ENCODE data around the gene EEIG1.

The EEIG1 gene

DNA sequence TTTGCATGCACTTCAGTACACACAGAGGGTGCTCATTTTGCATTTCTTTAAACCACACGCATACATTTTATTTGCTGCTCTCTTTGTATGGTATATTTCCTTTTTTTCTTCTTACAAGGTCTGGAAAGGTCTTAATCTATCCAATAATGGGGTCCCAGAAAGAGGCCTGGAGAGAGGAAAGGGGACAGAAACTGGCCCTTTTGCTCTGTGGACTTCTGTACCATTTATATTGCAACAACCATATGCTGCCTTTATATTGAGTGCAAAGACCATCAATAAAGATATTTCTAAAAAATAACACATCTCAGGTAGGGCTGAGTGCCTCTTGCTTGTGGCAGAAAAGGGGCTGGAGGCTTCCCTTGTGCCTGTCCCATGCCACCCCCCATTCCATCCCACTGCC lies 27.6 kb downstream of the EEIG1 start:
- no peak overlapping the region for H3K4me3 ChIP-seq (ENCODE audit: low read length)
- no peak for DNase-seq (ENCODE audit: low read depth)
- TF ChIP-seq, protein P1, sequence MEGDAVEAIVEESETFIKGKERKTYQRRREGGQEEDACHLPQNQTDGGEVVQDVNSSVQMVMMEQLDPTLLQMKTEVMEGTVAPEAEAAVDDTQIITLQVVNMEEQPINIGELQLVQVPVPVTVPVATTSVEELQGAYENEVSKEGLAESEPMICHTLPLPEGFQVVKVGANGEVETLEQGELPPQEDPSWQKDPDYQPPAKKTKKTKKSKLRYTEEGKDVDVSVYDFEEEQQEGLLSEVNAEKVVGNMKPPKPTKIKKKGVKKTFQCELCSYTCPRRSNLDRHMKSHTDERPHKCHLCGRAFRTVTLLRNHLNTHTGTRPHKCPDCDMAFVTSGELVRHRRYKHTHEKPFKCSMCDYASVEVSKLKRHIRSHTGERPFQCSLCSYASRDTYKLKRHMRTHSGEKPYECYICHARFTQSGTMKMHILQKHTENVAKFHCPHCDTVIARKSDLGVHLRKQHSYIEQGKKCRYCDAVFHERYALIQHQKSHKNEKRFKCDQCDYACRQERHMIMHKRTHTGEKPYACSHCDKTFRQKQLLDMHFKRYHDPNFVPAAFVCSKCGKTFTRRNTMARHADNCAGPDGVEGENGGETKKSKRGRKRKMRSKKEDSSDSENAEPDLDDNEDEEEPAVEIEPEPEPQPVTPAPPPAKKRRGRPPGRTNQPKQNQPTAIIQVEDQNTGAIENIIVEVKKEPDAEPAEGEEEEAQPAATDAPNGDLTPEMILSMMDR (IDR thresholded peaks at IDR 0.05; ENCODE audit: insufficient read depth, low read depth, low read length, missing control alignments): no peak

DNA sequence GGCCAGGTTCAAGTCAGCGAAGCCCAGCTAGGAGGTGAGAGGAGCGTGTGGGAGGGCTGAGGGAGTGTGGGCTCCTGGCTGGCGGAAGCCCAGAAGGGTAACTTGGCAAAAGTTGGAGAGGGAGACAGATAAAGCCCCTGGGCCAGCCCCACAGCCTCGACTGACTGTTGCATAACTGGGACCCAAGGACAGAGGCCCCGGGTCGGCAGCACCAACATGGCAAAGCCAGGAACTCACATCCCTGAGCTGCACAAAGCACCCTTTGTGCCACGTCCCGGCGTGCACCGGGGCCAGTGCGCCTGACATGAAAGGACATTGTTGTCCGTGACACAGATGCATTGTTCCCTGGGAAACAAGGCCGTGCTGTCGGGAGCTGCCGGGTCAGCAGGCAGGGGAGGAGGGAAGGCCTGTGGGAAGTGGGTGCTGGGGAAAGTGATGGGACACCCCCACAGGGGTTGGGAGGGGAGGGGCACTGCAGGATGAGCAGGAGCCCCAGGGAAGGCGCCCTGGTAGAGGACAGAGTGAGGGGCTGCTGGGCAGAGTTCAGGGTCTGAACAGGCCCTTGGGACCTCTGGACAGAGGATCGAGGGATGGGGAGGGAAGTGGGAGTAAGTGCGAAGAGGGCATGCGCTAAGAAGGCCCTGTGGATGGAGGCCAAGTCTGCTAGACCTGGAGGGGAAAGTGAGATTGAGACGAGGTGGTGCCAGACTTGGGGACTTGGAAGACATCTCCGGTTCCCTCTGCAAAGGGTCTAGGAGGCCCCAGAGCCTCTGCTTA lies 30.1 kb downstream of the EEIG1 start:
- H3K4me3 ChIP-seq (ENCODE audit: low read length): no peak overlapping the region
- TF ChIP-seq, protein P1 (IDR thresholded peaks at IDR 0.05; ENCODE audit: insufficient read depth, low read depth, low read length, missing control alignments): no peak
- DNase-seq (ENCODE audit: low read depth): no peak

DNA sequence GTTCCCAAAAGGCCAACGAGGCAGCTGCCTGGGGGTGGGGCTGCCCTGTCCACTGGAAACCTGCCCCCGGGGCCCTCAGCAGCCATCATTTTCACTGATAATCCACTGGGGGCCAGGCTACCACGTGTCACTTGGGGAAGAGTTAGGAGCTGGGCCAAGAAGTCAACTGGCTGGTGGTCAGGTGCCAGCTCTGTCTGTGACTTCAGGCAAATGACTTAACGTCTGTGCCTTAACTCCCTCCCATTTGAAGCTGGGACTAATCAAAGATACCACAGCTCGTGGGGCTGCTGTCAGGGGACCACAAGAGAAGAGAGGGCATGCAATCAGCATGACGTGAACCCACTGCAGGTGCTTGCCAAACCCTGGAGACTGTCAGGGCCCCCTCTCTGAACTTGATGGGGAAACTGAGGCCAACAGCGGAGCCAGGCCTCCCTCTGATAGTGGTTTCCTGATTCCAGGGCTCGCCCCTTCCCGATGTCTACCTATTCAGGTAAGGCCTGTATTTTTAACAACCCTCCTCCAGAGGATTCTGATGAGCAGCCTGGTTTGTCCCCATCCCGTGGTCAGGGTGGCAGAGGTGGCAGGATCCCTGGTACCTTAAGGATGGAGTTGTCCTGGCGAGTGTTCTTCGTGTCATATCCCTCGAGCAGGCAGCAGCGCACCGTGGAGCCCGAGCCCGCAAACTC lies 30.8 kb downstream of the EEIG1 start:
- DNase-seq (ENCODE audit: low read depth): no peak
- H3K4me3 ChIP-seq (ENCODE audit: low read length): no peak overlapping the region
- TF ChIP-seq, protein P1 (IDR thresholded peaks at IDR 0.05; ENCODE audit: insufficient read depth, low read depth, low read length, missing control alignments): no peak

DNA sequence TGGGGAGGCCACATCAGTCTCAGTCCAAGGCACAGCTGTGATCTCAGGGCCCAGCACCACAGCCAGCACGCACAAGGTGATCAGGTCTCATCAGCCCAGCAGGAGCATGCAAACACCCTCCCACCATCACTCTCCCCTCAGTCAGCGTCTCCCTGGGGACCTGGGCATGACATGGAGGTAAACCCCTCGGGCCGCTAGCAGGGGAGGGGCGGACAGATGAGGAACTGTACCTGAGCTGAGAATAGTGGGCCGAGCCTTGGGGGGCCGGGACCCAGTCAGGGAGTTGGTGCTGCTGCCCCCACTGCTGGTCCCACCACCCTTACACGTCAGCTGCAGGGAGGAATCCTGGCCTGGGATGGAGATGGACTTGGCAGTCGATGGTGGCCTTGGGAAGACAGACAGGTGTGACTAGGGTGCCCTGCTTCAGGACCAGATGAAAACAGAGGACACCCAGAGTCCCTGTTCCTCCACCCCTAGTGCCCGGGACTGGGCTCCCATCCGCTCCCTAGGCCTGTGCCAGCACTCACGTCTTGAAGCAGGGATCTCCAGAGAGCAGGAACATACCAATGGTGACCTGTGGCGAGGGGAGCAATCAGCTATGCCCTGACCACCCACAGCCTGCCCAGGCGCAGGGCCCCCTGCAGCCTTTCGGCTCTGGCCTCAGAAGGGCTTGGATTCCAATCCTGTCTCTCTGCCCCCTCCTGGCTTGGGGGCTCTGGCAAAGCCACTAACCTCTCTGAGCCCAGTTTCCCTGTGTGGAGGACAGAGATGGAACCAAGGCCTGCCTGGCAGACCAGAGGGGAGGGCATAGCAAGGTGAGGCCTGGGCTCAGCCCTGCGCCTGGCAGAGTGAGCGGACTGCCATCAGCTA lies 32.7 kb downstream of the EEIG1 start:
- no peak overlapping the region for H3K4me3 ChIP-seq (ENCODE audit: low read length)
- no peak for DNase-seq (ENCODE audit: low read depth)
- TF ChIP-seq, protein P1 (IDR thresholded peaks at IDR 0.05; ENCODE audit: insufficient read depth, low read depth, low read length, missing control alignments): no peak

DNA sequence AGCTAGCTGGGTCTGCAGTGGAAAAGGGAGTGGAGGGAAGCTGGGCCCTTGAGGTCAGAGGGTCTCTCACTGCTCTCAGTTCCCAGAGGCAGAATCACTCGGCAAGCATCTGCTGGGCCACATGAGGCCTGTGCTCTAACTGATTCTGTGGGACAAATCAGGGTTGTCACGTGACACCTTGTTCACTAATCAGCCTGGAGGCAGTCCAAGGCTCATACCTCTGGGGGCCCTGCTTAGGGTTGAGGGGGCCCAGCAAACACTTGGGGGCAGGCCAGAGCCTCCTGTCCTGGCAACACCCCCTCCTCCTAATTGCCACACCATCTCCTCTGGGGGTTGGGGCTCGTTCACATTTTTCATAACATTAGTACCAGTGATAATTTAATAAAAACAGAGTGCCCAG lies 34.1 kb downstream of the EEIG1 start:
- no peak for DNase-seq (ENCODE audit: low read depth)
- TF ChIP-seq, protein P1 (IDR thresholded peaks at IDR 0.05; ENCODE audit: insufficient read depth, low read depth, low read length, missing control alignments): no peak
- no peak overlapping the region for H3K4me3 ChIP-seq (ENCODE audit: low read length)

DNA sequence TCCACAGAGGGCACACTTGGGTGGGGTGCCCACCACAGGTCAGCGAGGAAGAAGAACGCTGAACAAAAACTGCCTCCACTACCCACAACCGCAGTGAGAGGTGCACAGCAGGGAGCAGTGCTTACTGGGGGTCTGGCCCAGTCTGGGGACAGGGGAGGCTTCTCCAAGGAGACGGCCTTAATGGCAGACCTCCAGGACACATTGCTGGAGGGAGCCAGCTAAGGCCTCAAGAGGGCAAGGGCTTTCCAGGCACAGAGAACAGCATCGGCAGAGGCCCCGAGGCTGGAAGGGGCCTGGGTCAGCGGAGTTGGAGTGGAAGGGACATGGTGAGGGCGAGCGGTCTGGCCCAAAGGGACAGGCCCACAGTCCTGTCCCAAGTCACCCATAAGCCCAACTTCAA lies 34.8 kb downstream of the EEIG1 start:
- DNase-seq (ENCODE audit: low read depth): no peak
- H3K4me3 ChIP-seq (ENCODE audit: low read length): no peak overlapping the region
- TF ChIP-seq, protein P1 (IDR thresholded peaks at IDR 0.05; ENCODE audit: insufficient read depth, low read depth, low read length, missing control alignments): no peak

Data from epithelial cell of esophagus (primary cell).